ENCODE results near the gene UTP4. TPM values are rescaled to one million over a fixed set of nuclear protein-coding genes. Genes with fewer than 3 reads are reported as not detected.

Gene UTP4
- total and polyA plus RNA-seq, 4 donors, result 15.7 to 37.6 (median 26.6) TPM

- intact Hi-C loops (cut with DNase I), result no loop called here
Measured at GRCh38 chr16:69114346-69114975, 18.0 kb upstream of the UTP4 start.

GRCh38 chr16:69114976-69115355, 17.5 kb upstream of the UTP4 start:
- DNase-seq (peak in 1 of 2 donors; percentile 22), ATAC-seq (ENCODE audit: low FRiP score) (no peak)
- Histone ChIP-seq H3K9me3 (ENCODE audit: control insufficient read depth, low read length) (no peaks in the 10 kb centered on the region), H3K27me3 (ENCODE audit: control insufficient read depth in 1 of 2, insufficient read depth in 2 of 2, low read length in 1 of 2) (no peaks in the 10 kb centered on the region), H3K36me3 (ENCODE audit: control insufficient read depth in 1 of 2, insufficient read depth in 2 of 2, low read length in 1 of 2) (peaks cover 0 to 2% of the 10 kb centered on the region in 2 donors), H3K27ac (ENCODE audit: low read depth in 1 of 2, low read length in 2 of 2) (no peak overlapping the region), H3K4me1 (ENCODE audit: control insufficient read depth in 1 of 2, insufficient read depth in 2 of 2, low read length in 2 of 2) (no peaks in the 10 kb centered on the region), H3K4me3 (ENCODE audit: low read length in 2 of 2) (no peak overlapping the region)
- intact Hi-C loops (cut with DNase I), result loop anchor here in 1 of 2 donors (5.0 kb wide), 1 partner anchor 273 kb away; the partner anchor contains the start of gene TANGO6
- 95 to 96% methylated on average over 6 of the region's 6 CpGs for WGBS, 2 donors

More at GRCh38 chr16:69114346-69114975, 18.0 kb upstream of the UTP4 start:
- WGBS, 2 donors, result 95% methylated on average over 25 of the region's 25 CpGs
- H3K27ac ChIP-seq (ENCODE audit: low read depth in 1 of 2, low read length in 2 of 2), result no peak overlapping the region
- peak in 1 of 2 donors; percentile 57 for DNase-seq
- no peaks in the 10 kb centered on the region for H3K4me1 ChIP-seq (ENCODE audit: control insufficient read depth in 1 of 2, insufficient read depth in 2 of 2, low read length in 2 of 2)
- H3K27me3 ChIP-seq (ENCODE audit: control insufficient read depth in 1 of 2, insufficient read depth in 2 of 2, low read length in 1 of 2), result no peaks in the 10 kb centered on the region
- peaks cover 0 to 5% of the 10 kb centered on the region in 2 donors for H3K36me3 ChIP-seq (ENCODE audit: control insufficient read depth in 1 of 2, insufficient read depth in 2 of 2, low read length in 1 of 2)
- no peaks in the 10 kb centered on the region for H3K9me3 ChIP-seq (ENCODE audit: control insufficient read depth, low read length)
- ATAC-seq (ENCODE audit: low FRiP score), result no peak
- no peak overlapping the region for H3K4me3 ChIP-seq (ENCODE audit: low read length in 2 of 2)

GRCh38 chr16:69115361-69115760, 17.1 kb upstream of the UTP4 start:
- no peak overlapping the region for H3K27ac ChIP-seq (ENCODE audit: low read depth in 1 of 2, low read length in 2 of 2)
- no peaks in the 10 kb centered on the region for H3K27me3 ChIP-seq (ENCODE audit: control insufficient read depth in 1 of 2, insufficient read depth in 2 of 2, low read length in 1 of 2)
- peak in 1 of 2 donors; percentile 31 for DNase-seq
- peaks cover 0 to 2% of the 10 kb centered on the region in 2 donors for H3K36me3 ChIP-seq (ENCODE audit: control insufficient read depth in 1 of 2, insufficient read depth in 2 of 2, low read length in 1 of 2)
- no peaks in the 10 kb centered on the region for H3K9me3 ChIP-seq (ENCODE audit: control insufficient read depth, low read length)
- H3K4me3 ChIP-seq (ENCODE audit: low read length in 2 of 2), result no peak overlapping the region
- ATAC-seq (ENCODE audit: low FRiP score), result no peak
- H3K4me1 ChIP-seq (ENCODE audit: control insufficient read depth in 1 of 2, insufficient read depth in 2 of 2, low read length in 2 of 2), result no peaks in the 10 kb centered on the region
- intact Hi-C loops (cut with DNase I), result loop anchor here in 1 of 2 donors (5.0 kb wide), 1 partner anchor 273 kb away; the partner anchor contains the start of gene TANGO6
- 93 to 97% methylated on average over 5 of the region's 5 CpGs for WGBS, 2 donors

GRCh38 chr16:69115837-69116236, 16.6 kb upstream of the UTP4 start:
- H3K4me3 ChIP-seq (ENCODE audit: low read length in 2 of 2), result no peak overlapping the region
- no peak overlapping the region for H3K27ac ChIP-seq (ENCODE audit: low read depth in 1 of 2, low read length in 2 of 2)
- WGBS, 2 donors, result 71 to 82% methylated on average over 1 of the region's 1 CpG
- no peaks in the 10 kb centered on the region for H3K9me3 ChIP-seq (ENCODE audit: control insufficient read depth, low read length)
- peaks cover 0 to 2% of the 10 kb centered on the region in 2 donors for H3K36me3 ChIP-seq (ENCODE audit: control insufficient read depth in 1 of 2, insufficient read depth in 2 of 2, low read length in 1 of 2)
- H3K4me1 ChIP-seq (ENCODE audit: control insufficient read depth in 1 of 2, insufficient read depth in 2 of 2, low read length in 2 of 2), result no peaks in the 10 kb centered on the region
- intact Hi-C loops (cut with DNase I), result loop anchor here in 1 of 2 donors (5.0 kb wide), 1 partner anchor 274 kb away; the partner anchor contains the start of gene TANGO6
- ATAC-seq (ENCODE audit: low FRiP score) (no peak), DNase-seq (no peak)
- H3K27me3 ChIP-seq (ENCODE audit: control insufficient read depth in 1 of 2, insufficient read depth in 2 of 2, low read length in 1 of 2), result no peaks in the 10 kb centered on the region

- H3K27me3 ChIP-seq (ENCODE audit: control insufficient read depth in 1 of 2, insufficient read depth in 2 of 2, low read length in 1 of 2), result no peaks in the 10 kb centered on the region
- H3K36me3 ChIP-seq (ENCODE audit: control insufficient read depth in 1 of 2, insufficient read depth in 2 of 2, low read length in 1 of 2), result peaks cover 0 to 2% of the 10 kb centered on the region in 2 donors
- no peak overlapping the region for H3K27ac ChIP-seq (ENCODE audit: low read depth in 1 of 2, low read length in 2 of 2)
- no peaks in the 10 kb centered on the region for H3K4me1 ChIP-seq (ENCODE audit: control insufficient read depth in 1 of 2, insufficient read depth in 2 of 2, low read length in 2 of 2)
- no peak overlapping the region for H3K4me3 ChIP-seq (ENCODE audit: low read length in 2 of 2)
- 76 to 80% methylated on average over 7 of the region's 7 CpGs for WGBS, 2 donors
- no peak for ATAC-seq (ENCODE audit: low FRiP score)
- DNase-seq, result peak in 1 of 2 donors; percentile 30
- intact Hi-C loops (cut with DNase I), result loop anchor here in 1 of 2 donors (5.0 kb wide), 1 partner anchor 274 kb away; the partner anchor contains the start of gene TANGO6
- no peaks in the 10 kb centered on the region for H3K9me3 ChIP-seq (ENCODE audit: control insufficient read depth, low read length)
Measured at GRCh38 chr16:69116256-69116875, 16.1 kb upstream of the UTP4 start.

GRCh38 chr16:69116906-69117305, 15.5 kb upstream of the UTP4 start:
- Histone ChIP-seq H3K27ac (ENCODE audit: low read depth in 1 of 2, low read length in 2 of 2) (no peak overlapping the region), H3K9me3 (ENCODE audit: control insufficient read depth, low read length) (no peaks in the 10 kb centered on the region), H3K36me3 (ENCODE audit: control insufficient read depth in 1 of 2, insufficient read depth in 2 of 2, low read length in 1 of 2) (peaks cover 0 to 2% of the 10 kb centered on the region in 2 donors), H3K27me3 (ENCODE audit: control insufficient read depth in 1 of 2, insufficient read depth in 2 of 2, low read length in 1 of 2) (no peaks in the 10 kb centered on the region), H3K4me1 (ENCODE audit: control insufficient read depth in 1 of 2, insufficient read depth in 2 of 2, low read length in 2 of 2) (no peaks in the 10 kb centered on the region), H3K4me3 (ENCODE audit: low read length in 2 of 2) (no peak overlapping the region)
- 28 to 29% methylated on average over 6 of the region's 6 CpGs for WGBS, 2 donors
- intact Hi-C loops (cut with DNase I), result loop anchor here in 1 of 2 donors (5.0 kb wide), 1 partner anchor 275 kb away; the partner anchor contains the start of gene TANGO6
- no peak for ATAC-seq (ENCODE audit: low FRiP score)
- no peak for DNase-seq

- intact Hi-C loops (cut with DNase I), result loop anchor here in 1 of 2 donors (5.0 kb wide), 1 partner anchor 276 kb away; the partner anchor contains the start of gene TANGO6
- DNase-seq, result no peak
- H3K36me3 ChIP-seq (ENCODE audit: control insufficient read depth in 1 of 2, insufficient read depth in 2 of 2, low read length in 1 of 2), result peaks cover 0 to 2% of the 10 kb centered on the region in 2 donors
Measured at GRCh38 chr16:69118468-69118867, 14.0 kb upstream of the UTP4 start.

GRCh38 chr16:69118994-69119393, 13.5 kb upstream of the UTP4 start:
- intact Hi-C loops (cut with DNase I), result loop anchor here in 1 of 2 donors (5.0 kb wide), 1 partner anchor 277 kb away; the partner anchor contains the start of gene TANGO6
- DNase-seq, result peak in 1 of 2 donors; percentile 51
- Histone ChIP-seq H3K9me3 (ENCODE audit: control insufficient read depth, low read length) (no peaks in the 10 kb centered on the region), H3K27me3 (ENCODE audit: control insufficient read depth in 1 of 2, insufficient read depth in 2 of 2, low read length in 1 of 2) (no peaks in the 10 kb centered on the region), H3K4me1 (ENCODE audit: control insufficient read depth in 1 of 2, insufficient read depth in 2 of 2, low read length in 2 of 2) (no peaks in the 10 kb centered on the region), H3K4me3 (ENCODE audit: low read length in 2 of 2) (no peak overlapping the region), H3K27ac (ENCODE audit: low read depth in 1 of 2, low read length in 2 of 2) (no peak overlapping the region), H3K36me3 (ENCODE audit: control insufficient read depth in 1 of 2, insufficient read depth in 2 of 2, low read length in 1 of 2) (peaks cover 0 to 2% of the 10 kb centered on the region in 2 donors)
- WGBS, 2 donors, result 64 to 78% methylated on average over 2 of the region's 2 CpGs
- ATAC-seq (ENCODE audit: low FRiP score), result no peak

More at GRCh38 chr16:69118468-69118867, 14.0 kb upstream of the UTP4 start:
- no peak overlapping the region for H3K4me3 ChIP-seq (ENCODE audit: low read length in 2 of 2)
- ATAC-seq (ENCODE audit: low FRiP score), result no peak
- WGBS, 2 donors, result 91 to 93% methylated on average over 2 of the region's 2 CpGs
- H3K9me3 ChIP-seq (ENCODE audit: control insufficient read depth, low read length), result no peaks in the 10 kb centered on the region
- H3K4me1 ChIP-seq (ENCODE audit: control insufficient read depth in 1 of 2, insufficient read depth in 2 of 2, low read length in 2 of 2), result no peaks in the 10 kb centered on the region
- no peak overlapping the region for H3K27ac ChIP-seq (ENCODE audit: low read depth in 1 of 2, low read length in 2 of 2)
- H3K27me3 ChIP-seq (ENCODE audit: control insufficient read depth in 1 of 2, insufficient read depth in 2 of 2, low read length in 1 of 2), result no peaks in the 10 kb centered on the region
